ENCODE measurements around the gene TRNAU1AP.

The TRNAU1AP gene

GRCh38 chr1:28552758-28553663 lies at the start of gene TRNAU1AP:
TSS of gene TRNAU1AP (plus strand) at chr1:28553085. CDS start at chr1:28553111, 26 bp downstream.
- DNase-seq (ENCODE audit: low read depth) = peak; percentile 98
- peak within 1 kb of the TSS; percentile 98 for H3K4me3 ChIP-seq (ENCODE audit: low read length)
- TF ChIP-seq CTCF (IDR thresholded peaks at IDR 0.05; ENCODE audit: insufficient read depth, low read depth, low read length, missing control alignments) = no peak

GRCh38 chr1:28503117-28503516 lies 49.8 kb upstream of the TRNAU1AP start:
- no peak overlapping the region for H3K4me3 ChIP-seq (ENCODE audit: low read length)
- TF ChIP-seq CTCF (IDR thresholded peaks at IDR 0.05; ENCODE audit: insufficient read depth, low read depth, low read length, missing control alignments) = no peak
- DNase-seq (ENCODE audit: low read depth) = no peak

- H3K4me3 ChIP-seq (ENCODE audit: low read length) = peak within 1 kb of the TSS; percentile 98
- no peak for TF ChIP-seq CTCF (IDR thresholded peaks at IDR 0.05; ENCODE audit: insufficient read depth, low read depth, low read length, missing control alignments)
- DNase-seq (ENCODE audit: low read depth) = peak; percentile 98
These were observed 47.3 kb upstream of the TRNAU1AP start, which contains the start of gene RCC1 for GRCh38 chr1:28505406-28506187. TSS of gene RCC1 (plus strand) at chr1:28506043. CDS start at chr1:28529867, 23,824 bp downstream.

GRCh38 chr1:28506907-28507246 lies 46.0 kb upstream of the TRNAU1AP start:
- peak overlapping the region; percentile 98 for H3K4me3 ChIP-seq (ENCODE audit: low read length)
- DNase-seq (ENCODE audit: low read depth) = no peak
- TF ChIP-seq CTCF (IDR thresholded peaks at IDR 0.05; ENCODE audit: insufficient read depth, low read depth, low read length, missing control alignments) = no peak

- TF ChIP-seq CTCF (IDR thresholded peaks at IDR 0.05; ENCODE audit: insufficient read depth, low read depth, low read length, missing control alignments) = no peak
- no peak for DNase-seq (ENCODE audit: low read depth)
- H3K4me3 ChIP-seq (ENCODE audit: low read length) = peak overlapping the region; percentile 98
These were observed 45.6 kb upstream of the TRNAU1AP start for GRCh38 chr1:28507247-28507645.

- no peak for DNase-seq (ENCODE audit: low read depth)
- peak overlapping the region; percentile 98 for H3K4me3 ChIP-seq (ENCODE audit: low read length)
- TF ChIP-seq CTCF (IDR thresholded peaks at IDR 0.05; ENCODE audit: insufficient read depth, low read depth, low read length, missing control alignments) = no peak
These were observed 45.0 kb upstream of the TRNAU1AP start for GRCh38 chr1:28507646-28508434.

Measured in epithelial cell of esophagus (primary cell).